ENCODE results near the gene HOXD11. TPM values are rescaled to one million over a fixed set of nuclear protein-coding genes. Genes with fewer than 3 reads are reported as not detected.

Gene HOXD11
- not detected in 2 replicates for total RNA-seq

- intact Hi-C loops (cut with micrococcal nuclease) = no loop called here
- H3K4me1 Mint-ChIP-seq = peaks cover 8% of the 10 kb centered on the region
- peak within 1 kb of the TSS; percentile 37 for H3K4me3 Mint-ChIP-seq
- peaks cover 9% of the 10 kb centered on the region for H3K9me3 Mint-ChIP-seq
- peak; percentile 65 for DNase-seq
- peaks cover 8% of the 10 kb centered on the region for H3K36me3 Mint-ChIP-seq (ENCODE audit: low read depth)
- peak within 1 kb of the TSS; percentile 77 for H3K27ac Mint-ChIP-seq
- H3K27me3 Mint-ChIP-seq = peaks cover 82% of the 10 kb centered on the region
Observed at GRCh38 chr2:176106581-176107539, at the start of gene HOXD11. Gene HOXD11 (plus strand): TSS chr2:176107280. CDS start chr2:176107356, 76 bp downstream.

- peaks cover 4% of the 10 kb centered on the region for H3K9me3 Mint-ChIP-seq
- DNase-seq = no peak
- no peak overlapping the region for H3K27ac Mint-ChIP-seq
- H3K36me3 Mint-ChIP-seq (ENCODE audit: low read depth) = no peaks in the 10 kb centered on the region
- peaks cover 61% of the 10 kb centered on the region for H3K27me3 Mint-ChIP-seq
- peaks cover 4% of the 10 kb centered on the region for H3K4me1 Mint-ChIP-seq
- no peak overlapping the region for H3K4me3 Mint-ChIP-seq
- intact Hi-C loops (cut with micrococcal nuclease) = loop anchor here (10.0 kb wide), 1 partner anchor 699 kb away; no protein-coding TSS in a partner anchor
Observed at GRCh38 chr2:176063958-176064357, 43.1 kb upstream of the HOXD11 start.

- Mint-ChIP-seq H3K9me3 (peaks cover 4% of the 10 kb centered on the region), H3K27me3 (peaks cover 76% of the 10 kb centered on the region), H3K4me1 (peaks cover 4% of the 10 kb centered on the region), H3K4me3 (no peak overlapping the region), H3K27ac (no peak overlapping the region), H3K36me3 (ENCODE audit: low read depth) (no peaks in the 10 kb centered on the region)
- intact Hi-C loops (cut with micrococcal nuclease) = loop anchor here (10.0 kb wide), 1 partner anchor 702 kb away; no protein-coding TSS in a partner anchor
- DNase-seq = no peak
Observed at GRCh38 chr2:176066645-176067588, 40.2 kb upstream of the HOXD11 start.

GRCh38 chr2:176067589-176068418 lies 39.3 kb upstream of the HOXD11 start:
- H3K4me1 Mint-ChIP-seq = peaks cover 4% of the 10 kb centered on the region
- H3K27ac Mint-ChIP-seq = no peak overlapping the region
- intact Hi-C loops (cut with micrococcal nuclease) = loop anchor here (10.0 kb wide), 1 partner anchor 703 kb away; no protein-coding TSS in a partner anchor
- H3K4me3 Mint-ChIP-seq = no peak overlapping the region
- DNase-seq = no peak
- H3K36me3 Mint-ChIP-seq (ENCODE audit: low read depth) = no peaks in the 10 kb centered on the region
- H3K27me3 Mint-ChIP-seq = peaks cover 77% of the 10 kb centered on the region
- H3K9me3 Mint-ChIP-seq = peaks cover 7% of the 10 kb centered on the region

- intact Hi-C loops (cut with micrococcal nuclease) = loop anchor here (10.0 kb wide), 1 partner anchor 704 kb away; no protein-coding TSS in a partner anchor
Observed at GRCh38 chr2:176068419-176068832, 38.7 kb upstream of the HOXD11 start.

GRCh38 chr2:176071330-176072291 lies 35.5 kb upstream of the HOXD11 start:
- DNase-seq = no peak
- intact Hi-C loops (cut with micrococcal nuclease) = no loop called here
- Mint-ChIP-seq H3K9me3 (peaks cover 7% of the 10 kb centered on the region), H3K36me3 (ENCODE audit: low read depth) (no peaks in the 10 kb centered on the region), H3K27me3 (peaks cover 84% of the 10 kb centered on the region), H3K27ac (no peak overlapping the region), H3K4me3 (no peak overlapping the region), H3K4me1 (peaks cover 4% of the 10 kb centered on the region)

More at GRCh38 chr2:176068419-176068832, 38.7 kb upstream of the HOXD11 start:
- H3K27ac Mint-ChIP-seq = no peak overlapping the region
- no peak overlapping the region for H3K4me3 Mint-ChIP-seq
- peaks cover 81% of the 10 kb centered on the region for H3K27me3 Mint-ChIP-seq
- peaks cover 7% of the 10 kb centered on the region for H3K9me3 Mint-ChIP-seq
- no peaks in the 10 kb centered on the region for H3K36me3 Mint-ChIP-seq (ENCODE audit: low read depth)
- H3K4me1 Mint-ChIP-seq = peaks cover 4% of the 10 kb centered on the region
- no peak for DNase-seq

GRCh38 chr2:176072292-176072669 lies 34.8 kb upstream of the HOXD11 start:
- Mint-ChIP-seq H3K27ac (no peak overlapping the region), H3K4me1 (peaks cover 4% of the 10 kb centered on the region), H3K4me3 (no peak overlapping the region), H3K9me3 (peaks cover 7% of the 10 kb centered on the region), H3K27me3 (peaks cover 85% of the 10 kb centered on the region), H3K36me3 (ENCODE audit: low read depth) (no peaks in the 10 kb centered on the region)
- no peak for DNase-seq
- intact Hi-C loops (cut with micrococcal nuclease) = no loop called here

- no peak overlapping the region for H3K27ac Mint-ChIP-seq
- intact Hi-C loops (cut with micrococcal nuclease) = no loop called here
- H3K4me3 Mint-ChIP-seq = no peak overlapping the region
- H3K4me1 Mint-ChIP-seq = peaks cover 4% of the 10 kb centered on the region
- H3K9me3 Mint-ChIP-seq = peaks cover 8% of the 10 kb centered on the region
- no peaks in the 10 kb centered on the region for H3K36me3 Mint-ChIP-seq (ENCODE audit: low read depth)
- no peak for DNase-seq
- peaks cover 82% of the 10 kb centered on the region for H3K27me3 Mint-ChIP-seq
Observed at GRCh38 chr2:176072951-176073904, 33.9 kb upstream of the HOXD11 start.

- Mint-ChIP-seq H3K27ac (no peak overlapping the region), H3K27me3 (peaks cover 79% of the 10 kb centered on the region), H3K4me1 (peaks cover 7% of the 10 kb centered on the region), H3K4me3 (no peak overlapping the region), H3K36me3 (ENCODE audit: low read depth) (peaks cover 5% of the 10 kb centered on the region), H3K9me3 (peaks cover 16% of the 10 kb centered on the region)
- DNase-seq = no peak
- intact Hi-C loops (cut with micrococcal nuclease) = no loop called here
Observed at GRCh38 chr2:176074919-176075425, 32.1 kb upstream of the HOXD11 start.

- DNase-seq = no peak
- H3K4me1 Mint-ChIP-seq = peaks cover 7% of the 10 kb centered on the region
- peaks cover 5% of the 10 kb centered on the region for H3K36me3 Mint-ChIP-seq (ENCODE audit: low read depth)
- no peak overlapping the region for H3K27ac Mint-ChIP-seq
- peaks cover 16% of the 10 kb centered on the region for H3K9me3 Mint-ChIP-seq
- no peak overlapping the region for H3K4me3 Mint-ChIP-seq
- peaks cover 74% of the 10 kb centered on the region for H3K27me3 Mint-ChIP-seq
- intact Hi-C loops (cut with micrococcal nuclease) = no loop called here
Observed at GRCh38 chr2:176075481-176075880, 31.6 kb upstream of the HOXD11 start.

GRCh38 chr2:176076063-176076462 lies 31.0 kb upstream of the HOXD11 start:
- Mint-ChIP-seq H3K4me1 (peaks cover 8% of the 10 kb centered on the region), H3K27me3 (peaks cover 71% of the 10 kb centered on the region), H3K4me3 (no peak overlapping the region), H3K27ac (no peak overlapping the region), H3K9me3 (peaks cover 17% of the 10 kb centered on the region), H3K36me3 (ENCODE audit: low read depth) (peaks cover 6% of the 10 kb centered on the region)
- intact Hi-C loops (cut with micrococcal nuclease) = loop anchor here (2.0 kb wide), 1 partner anchor 85 kb away; no protein-coding TSS in a partner anchor
- no peak for DNase-seq

Measured in activated CD4-positive, alpha-beta T cell treated with anti-CD3 and anti-CD28 coated beads, Interleukin-2, amount 10 ng/mL, durations not matched to agents 24 days and 14 days (primary cell).